ENCODE data around the gene CD164.

CD164 gene

DNA sequence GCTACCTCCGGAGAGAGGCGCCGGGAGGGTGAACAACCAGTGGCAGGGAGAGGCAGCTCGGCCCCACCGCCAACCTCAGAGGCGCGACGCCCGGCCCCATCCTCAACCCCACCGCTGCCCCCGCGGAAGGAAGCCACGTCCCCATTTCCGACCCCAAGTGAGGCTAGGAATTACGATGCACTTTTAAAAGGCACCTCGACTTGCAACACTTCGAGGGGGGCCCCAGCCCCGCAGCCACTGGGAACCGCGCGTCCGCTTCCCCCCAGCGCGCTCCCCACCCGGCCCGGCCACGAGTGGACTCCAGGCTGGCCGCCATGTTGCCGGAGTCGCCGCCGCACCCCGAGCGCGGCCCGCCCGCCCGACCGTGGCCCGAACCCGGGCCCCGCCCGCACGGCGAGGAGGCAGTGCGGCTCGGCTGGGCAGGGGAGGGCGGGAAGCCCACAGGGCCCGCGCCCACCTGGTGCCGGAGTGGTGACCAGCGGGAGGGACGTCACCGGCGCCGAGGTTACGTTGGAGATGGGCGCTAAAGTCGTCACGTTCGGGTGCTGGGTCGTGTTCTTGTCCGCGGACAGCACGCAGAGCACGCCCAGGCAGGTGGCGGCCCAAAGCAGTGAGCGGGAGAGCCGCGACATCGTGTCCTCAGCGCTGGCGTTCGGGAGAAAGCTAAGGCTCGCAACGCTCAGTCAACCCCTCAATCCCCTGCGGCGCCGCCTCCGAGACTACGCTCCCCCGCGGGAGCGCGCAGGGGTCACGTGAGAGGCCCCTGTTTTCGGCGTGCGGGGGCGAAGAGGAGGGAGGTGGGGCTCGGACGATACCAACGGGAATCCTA, at the start of gene CD164:
Gene CD164, minus strand, starts transcription at position 721 of the 829 bp plus-strand sequence. Its CDS starts 89 bp downstream, at position 632.
- peak; percentile 32 for DNase-seq

DNA sequence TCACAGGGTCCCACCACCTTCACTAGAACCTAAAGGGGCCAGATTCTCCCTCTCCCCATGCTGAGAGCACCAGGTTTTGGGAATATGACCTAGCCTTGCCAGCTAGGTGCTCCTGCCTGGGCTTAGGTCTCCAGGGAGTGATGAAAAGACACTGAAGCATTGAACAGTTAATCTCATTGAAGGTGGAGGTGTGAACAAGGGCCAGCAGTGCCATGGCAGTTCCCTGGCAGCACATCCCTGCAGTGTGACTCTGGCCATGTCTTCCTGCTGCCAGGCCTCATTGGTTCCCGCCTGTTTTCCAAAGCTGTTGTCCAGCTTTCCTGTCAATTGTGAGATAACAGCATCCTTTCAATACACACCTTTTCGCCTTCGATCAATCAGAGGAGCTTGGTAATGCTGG, 47.2 kb upstream of the CD164 start:
- no peak for DNase-seq

DNA sequence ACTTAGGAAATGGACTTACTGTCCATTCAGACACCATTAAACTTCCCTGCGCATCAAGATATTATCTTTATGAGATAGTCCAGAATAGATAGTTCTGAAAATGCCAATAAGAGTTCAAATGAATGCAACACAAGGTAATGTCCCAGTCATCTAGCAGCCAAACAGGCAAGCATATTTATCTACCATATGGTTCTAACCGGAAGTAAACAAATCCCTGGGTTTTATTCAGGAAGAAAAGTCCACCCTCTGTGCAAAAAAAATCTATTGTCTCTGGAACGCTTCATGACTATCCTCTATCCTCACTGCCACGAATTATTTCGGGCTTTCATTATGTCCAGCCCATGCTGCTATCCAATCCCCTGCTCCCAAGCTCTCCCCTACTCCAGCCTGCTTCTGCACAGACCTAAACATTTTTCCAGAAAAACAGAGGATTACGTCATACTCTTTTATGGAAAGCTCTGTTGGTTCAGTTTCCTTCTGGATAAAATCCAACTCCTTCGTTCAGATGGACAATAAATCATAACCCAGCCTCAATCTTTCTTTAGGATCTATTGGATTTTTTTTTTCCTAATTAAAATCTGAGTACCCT, 46.7 kb upstream of the CD164 start:
- DNase-seq: no peak

DNA sequence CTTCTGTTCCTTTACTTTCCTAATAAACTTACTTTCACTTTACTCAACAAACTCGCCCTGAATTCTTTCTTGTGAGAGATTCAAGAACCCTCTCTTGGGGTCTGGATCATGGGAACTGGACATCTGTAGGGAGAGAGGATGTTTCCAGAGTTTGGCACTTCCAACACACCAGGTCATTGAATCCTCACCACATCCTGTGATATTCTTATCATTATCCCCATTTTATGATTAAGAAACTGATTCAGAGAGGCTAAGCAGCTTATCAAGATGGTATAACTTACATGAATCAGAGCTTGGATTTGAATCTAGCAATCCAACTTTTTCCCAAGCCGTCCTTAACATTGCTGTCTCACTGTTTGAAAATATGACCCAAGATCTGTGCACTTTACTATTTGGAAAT, 42.7 kb upstream of the CD164 start:
- no peak for DNase-seq

DNA sequence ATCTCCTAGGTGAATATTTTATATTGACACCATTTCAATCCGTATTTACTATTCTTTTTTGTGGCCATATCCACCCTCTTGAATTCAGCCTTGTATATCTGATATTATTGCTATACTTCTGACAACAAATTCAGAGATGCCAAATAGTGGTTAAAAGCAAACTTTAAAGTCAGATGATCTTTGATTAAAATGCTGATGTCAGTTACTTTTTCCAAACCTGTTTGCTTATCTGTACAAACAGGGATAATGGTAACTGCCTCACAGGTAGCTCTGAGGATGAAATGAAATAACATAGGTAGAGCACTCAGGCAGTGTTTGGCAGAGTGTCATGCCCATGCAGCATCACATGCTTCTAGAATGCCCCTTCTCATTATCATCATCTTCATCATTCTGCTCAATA, 38.9 kb upstream of the CD164 start:
- DNase-seq: no peak

DNA sequence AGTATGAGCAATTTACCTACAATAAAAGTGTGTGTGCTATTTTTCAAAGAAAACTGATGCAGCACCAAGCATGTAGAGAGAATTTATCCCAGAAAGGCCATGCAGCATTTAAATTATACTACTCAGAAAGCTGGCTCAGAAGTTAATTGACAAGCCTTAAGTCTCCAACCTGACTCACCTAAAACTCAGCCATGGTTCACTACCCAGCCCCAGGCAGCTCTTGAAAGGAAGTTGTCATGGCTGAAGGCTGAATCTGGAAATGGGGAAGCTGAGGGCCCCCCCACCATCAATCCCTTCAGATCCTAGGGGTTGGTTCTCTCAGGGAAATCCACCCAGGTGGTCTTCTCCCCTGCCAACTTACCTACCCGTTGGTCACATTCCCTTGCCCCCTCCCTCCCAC, 38.5 kb upstream of the CD164 start:
- DNase-seq: no peak

DNA sequence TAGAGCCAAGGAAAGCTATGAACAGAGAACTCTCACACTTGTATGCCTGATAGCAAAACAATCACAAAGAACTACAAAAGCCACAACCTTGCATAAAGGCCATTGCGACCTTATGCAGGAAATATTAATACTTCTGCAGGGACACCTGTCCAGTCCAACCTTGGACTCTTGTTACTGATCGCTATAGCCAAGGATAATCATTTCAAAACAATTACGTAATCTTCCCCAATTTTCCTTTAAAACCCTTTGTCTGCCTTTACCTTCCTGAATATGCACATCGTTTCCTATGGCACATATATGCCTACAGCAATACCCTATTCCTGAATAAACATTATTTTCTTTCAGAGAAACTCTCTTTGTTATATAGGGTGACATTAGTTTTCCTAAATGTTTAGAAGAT, 35.4 kb upstream of the CD164 start:
- no peak for DNase-seq

DNA sequence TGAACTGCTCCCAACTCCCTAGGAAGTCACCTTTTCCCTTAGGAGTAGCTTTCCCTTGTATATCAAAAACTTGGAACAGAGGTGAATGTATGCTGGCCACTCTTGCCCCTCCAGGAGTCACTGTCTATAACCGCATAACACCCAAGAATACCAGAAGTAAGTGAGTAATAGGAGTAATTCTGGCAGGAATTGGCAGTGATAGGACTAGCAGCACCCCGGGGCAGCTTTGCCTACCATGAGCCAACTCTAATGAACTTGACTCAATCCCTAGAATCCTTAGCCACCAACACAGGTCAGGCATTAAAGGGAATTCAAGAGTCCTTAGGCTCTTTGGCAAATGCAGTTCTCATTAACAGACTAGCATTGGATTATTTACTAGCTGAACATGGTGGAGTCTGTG, 28.8 kb upstream of the CD164 start:
- no peak for DNase-seq

DNA sequence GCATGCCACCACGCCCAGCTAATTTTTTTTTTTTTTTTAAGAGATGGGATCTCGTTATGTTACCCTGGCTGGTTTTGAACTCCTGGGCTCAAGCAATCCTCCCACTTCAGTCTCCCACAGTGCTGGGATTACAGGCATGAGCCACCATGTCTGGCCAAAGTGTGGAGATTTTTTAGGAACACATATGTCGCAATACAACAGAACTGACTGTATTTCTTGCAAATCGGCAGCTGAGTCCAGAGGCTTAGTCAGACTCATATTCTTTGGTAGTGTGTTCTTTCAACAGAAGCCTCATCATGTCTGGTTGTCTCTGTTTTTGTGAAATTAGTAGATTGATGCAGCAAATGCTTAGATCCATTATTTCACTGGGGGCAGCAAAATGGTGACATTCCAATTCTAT, 23.9 kb upstream of the CD164 start:
- DNase-seq: no peak

DNA sequence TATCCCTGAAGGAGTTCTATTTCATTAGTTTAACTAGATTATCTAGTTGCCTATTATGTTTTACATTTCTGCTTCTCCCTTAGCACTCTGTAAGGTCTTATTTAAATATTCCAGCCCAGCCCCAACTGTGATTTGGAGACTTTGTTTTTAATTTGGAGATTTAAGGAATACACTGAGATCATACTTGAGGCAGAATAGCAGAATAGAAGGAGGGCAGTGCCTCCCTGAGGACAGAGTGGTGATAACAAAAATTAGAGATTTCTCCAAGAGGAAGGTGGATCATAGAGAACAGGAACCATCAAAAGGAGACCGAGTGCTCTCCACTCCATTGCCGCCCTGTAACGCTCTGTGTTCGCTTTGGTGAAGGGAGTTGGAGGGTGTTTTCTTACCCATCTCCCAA, 14.8 kb upstream of the CD164 start:
- no peak for DNase-seq

DNA sequence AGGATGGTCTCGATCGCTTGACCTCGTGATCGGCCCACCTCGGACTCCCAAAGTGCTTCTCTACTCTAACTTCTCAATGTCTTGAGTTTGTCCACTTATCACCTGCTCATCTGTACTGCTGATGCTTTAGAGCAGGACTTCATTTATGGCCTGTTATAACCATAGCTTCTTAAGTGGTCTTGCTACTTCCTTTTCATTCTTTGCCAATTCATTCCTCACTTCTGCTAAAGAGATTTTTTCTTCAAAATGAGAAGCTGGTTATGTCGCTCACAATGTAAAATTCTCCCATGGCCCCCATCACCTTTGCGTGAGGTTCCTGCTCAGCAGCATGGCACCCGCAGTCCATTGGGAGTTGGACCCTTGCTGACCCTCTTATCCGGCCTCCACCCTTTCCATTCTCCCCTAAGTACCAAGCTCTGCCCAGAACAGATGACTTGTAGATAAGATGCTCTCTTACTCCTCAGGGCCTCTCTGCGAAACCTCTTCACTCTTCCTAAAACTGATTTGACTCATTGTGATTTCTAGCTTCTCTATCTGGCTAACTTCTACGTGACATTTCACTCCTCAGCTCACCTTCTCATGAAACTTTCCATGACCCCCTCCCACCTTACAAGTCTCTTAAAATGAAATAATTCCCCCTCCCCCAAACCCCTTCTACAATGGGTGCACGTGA, 13.9 kb upstream of the CD164 start:
- no peak for DNase-seq

DNA sequence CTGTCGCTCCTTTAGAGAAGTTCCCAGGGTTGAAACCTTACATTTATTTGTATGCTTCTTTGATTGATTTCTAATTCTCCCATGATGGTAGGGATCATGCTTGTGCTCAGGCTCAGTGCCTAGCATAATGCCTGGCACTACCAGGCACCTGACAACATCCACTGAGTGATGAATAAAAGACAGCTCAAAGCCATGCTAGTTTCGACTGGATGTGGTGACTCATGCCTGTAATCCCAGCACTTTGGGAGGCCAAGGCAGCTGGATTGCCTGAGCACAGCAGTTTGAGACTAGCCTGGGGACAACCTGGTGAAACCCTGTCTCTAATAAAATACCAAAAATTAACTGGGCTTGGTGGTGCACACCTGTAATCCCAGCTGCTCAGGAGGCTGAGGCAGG, 11.6 kb upstream of the CD164 start:
- DNase-seq: no peak

DNA sequence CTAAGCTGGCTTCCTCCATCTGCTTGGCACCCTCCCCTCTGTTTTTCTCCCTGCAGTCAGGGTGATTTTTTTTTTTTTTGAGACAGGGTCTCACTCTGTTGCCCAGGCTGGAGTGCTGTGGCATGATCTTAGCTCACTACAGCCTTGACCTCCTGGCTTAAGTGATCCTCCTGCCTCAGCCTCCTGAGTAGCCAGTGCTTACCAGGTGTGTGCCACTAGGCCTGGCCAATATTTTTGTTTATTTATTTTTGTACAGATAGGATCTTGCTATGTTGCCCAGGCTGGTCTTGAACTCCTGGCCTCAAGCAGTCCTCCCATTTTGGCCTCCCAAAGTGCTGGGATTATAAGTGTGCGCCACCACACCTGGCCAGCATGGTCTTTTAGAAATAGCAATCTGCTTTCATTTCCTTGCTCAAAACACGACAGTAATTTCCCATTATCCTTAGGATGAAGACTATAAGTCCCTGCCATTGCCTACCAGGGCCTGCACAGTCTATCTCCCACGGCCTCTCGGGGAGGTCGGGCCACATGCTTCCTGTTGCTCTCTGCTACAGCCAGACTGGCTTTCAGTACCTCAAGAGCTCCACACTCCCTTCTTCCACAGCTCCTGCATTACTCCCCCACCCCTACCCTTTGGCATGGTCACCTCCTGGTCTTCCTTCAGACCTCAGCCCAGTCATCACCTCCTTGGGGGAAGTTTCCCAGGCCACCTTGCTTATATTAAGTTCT, 11.1 kb upstream of the CD164 start:
- DNase-seq: no peak

DNA sequence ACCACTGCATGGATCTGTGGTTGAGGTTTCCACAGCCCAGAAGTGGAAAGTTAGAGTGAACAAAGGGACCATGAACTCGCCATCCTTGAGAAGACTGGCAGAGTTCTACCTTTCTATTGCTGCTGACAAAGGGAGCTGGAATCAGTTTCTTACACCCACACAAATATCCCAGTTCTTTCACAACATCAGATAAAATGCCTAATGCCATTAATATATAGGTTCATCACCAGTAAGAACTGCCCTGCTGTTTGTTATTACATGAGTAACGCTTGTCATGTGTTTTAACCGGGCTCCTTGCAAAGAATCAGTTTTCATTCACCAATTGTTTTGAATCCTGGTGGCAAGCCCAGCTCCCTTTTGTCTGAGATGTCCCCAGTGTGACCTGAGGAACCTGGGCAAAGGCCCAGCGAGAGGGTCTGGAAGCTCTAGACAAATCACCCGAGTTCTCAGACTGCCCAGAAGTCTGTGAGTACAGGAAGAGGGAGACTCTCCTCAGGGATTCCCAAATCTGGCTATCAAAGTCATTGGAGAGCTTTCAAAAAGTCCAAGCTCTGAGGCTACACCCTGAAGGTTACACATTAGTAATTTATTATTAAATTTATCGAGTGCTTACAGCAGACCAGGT, 7.5 kb upstream of the CD164 start:
- no peak for DNase-seq

DNA sequence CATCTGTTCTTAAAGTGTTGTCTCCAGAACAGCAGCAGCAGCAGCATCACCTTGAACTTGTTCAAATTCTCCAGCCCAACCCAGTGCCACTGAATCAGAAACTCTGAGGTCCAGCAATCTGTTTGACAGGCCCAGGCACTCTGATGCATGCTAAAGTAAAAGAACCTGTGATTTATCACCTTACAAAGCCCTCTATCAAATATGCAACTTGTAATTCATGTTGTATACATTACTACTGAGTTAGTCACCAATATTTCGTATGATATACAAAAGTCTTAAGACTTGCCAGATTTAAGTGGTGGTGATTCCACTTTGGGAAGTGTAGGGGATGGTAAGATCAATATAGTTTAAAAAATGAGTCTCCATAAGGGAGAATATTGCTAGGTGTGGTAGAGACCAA, 6.0 kb upstream of the CD164 start:
- DNase-seq: no peak

DNA sequence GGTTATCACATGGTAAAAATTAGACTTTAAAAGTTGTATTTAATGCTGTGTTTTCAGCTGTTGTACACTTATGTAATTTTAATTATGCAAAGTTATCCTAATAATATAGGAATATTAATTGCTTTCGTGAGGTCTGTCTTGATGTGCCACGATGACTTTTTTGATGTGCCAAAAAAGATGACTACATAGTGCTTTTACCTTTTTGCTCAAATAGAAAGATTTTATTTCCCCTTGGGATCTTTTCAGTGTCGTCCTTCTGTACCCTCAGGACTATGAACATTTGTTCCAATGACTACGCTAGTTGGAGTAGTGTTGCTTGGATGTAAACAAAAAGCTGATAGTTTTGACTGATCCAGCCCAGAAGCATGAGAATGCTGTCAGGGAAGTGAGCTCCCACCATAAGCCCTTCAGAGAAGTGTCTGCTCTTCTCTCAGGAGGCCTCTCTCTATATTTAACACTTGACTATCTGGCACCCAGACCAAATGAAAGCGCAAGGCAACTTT, 1.2 kb upstream of the CD164 start:
- DNase-seq: no peak

DNA sequence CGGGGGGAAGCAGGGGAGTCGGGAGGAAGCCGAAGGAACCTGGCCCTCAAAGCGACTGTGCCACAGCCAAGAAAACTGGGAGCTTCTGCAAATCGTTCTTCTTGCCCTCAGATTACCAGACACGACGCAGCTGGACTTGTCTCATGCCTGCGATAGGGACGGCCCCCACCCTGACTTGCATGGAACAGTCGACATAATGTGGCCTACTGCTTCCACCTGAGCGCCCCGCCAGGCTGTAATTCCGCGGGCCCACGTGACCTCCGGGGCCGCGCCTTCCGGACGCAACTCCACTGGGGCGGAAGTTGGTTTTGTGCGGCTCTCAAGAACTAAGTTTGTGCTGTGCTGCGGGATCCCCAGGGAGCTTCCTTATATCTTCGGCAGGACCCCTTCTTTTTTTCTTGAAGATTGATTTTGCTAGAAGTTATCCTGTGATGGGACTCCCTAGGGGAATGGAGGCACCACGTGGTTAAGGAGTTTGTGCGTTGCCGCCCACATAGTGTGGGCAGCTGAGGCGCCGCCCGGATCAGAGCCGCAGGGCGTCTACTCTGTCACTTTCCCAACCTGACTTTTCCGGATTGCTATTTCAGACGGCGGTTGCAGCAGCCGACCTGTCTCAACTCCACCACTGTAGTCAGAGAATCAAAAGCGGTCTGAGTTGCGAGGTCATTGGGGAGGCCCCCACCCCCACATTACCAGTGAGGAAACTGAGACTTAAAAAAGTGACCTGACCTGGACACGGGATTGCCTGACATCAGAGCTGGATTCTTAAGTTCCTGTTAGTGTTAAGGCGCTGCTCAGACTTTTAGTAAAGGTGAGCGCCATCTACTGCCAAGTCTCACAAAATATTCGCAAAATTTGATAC, 540 bp upstream of the CD164 start:
- peak; percentile 45 for DNase-seq

DNA sequence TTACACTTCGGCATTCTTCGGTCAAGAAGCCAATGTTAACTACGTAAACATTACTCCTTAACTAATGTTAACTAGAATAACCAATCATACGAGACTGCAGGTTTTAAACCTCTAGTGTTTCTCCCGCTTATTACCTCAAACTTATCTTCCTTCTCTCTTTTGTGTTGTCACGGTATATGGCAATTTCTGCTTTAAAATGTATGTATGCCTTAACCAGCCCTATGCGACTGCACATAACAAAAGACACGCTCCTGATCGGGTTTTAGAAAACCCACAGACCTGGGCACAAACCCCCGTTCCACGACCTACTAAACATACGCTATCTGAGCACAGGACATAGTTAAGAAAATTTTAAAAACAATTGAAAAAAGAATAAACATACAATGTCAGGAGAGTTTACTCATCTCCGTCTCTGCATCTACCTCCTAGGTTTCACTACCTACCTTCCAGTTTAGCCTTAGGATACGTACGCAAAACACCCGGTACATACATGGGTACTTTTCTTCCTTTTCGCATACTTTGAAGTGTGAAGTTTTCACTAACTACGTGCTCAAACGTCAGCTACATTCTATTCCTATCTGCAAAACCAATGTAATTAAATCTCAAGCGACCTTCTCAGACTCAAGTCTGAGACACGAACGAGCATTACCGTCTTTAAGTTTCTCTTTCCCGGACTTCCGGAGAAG, 1.1 kb downstream of the CD164 start:
- DNase-seq: no peak

DNA sequence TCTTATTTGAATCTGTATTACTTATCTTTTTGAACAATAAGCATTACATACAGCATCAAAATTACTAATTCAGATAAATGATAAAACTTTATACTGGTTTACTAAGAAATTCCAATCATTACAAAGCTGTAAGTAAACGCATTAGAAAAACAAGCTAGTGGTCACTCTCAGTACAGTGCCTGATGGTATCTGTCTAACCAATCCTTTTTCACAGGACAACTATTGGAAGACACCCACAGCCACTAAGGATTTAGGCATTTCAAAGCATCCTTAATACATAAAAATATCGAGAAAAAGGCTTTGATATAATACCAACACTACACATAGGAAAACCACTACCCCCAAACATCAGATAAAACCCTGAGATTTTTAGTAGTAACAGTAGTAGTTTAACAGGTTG, 2.6 kb downstream of the CD164 start:
- DNase-seq: no peak

DNA sequence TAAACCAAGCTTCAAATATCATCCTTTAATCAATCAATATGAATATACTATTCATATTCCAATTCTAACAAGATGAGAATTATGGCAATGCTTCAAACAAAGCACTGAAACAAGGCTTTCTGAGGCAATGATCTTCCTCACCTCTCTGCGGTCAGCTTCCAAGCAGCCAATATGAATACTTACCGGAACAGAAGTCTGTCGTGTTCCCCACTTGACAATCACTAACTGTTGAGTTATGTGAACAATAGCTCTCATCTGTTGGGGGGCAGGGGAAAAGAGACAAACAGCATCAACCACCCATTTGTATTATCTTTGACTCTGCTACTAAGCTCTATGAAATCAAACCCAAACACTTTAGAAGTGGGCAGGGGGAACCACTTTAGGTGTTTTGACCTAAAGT, 4.5 kb downstream of the CD164 start:
- no peak for DNase-seq

DNA sequence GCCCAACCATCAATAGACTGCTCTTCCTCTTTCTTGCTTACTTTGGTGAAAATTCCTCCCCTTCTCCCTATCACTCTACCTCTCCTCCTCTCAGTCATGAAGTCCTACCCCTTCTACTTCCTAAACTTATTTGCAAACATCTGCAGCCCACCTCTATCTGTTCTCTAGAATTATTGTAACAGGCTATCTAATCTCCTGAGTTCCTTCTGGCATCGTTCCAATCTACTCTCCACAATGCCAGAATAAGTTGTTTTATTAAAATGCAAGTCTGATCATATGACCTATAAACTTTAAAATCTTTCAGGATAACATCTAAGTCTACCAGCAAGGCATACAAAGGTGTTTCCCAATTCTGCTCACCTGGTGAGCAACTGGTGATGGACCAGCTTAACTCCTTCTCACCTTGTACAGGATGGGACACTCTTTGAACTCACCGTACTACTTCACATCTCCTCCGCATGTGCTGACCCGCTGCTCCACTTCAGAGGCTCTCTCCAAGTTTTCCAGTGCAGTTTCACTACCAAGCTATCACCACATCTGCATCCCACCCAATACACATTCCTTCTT, 7.9 kb downstream of the CD164 start:
- no peak for DNase-seq
